ENCODE results near the gene FST.

The FST gene

GRCh38 chr5:53464722-53465121 is 15.7 kb upstream of the FST start:
- TF ChIP-seq CTCF (IDR thresholded peaks at IDR 0.05; ENCODE audit: unreplicated experiment in 3 of 3), result no peak
- H3K4me1 Mint-ChIP-seq, result peaks cover 5% of the 10 kb centered on the region
- H3K27me3 Mint-ChIP-seq (ENCODE audit: low read depth), result peaks cover 3% of the 10 kb centered on the region
- no peaks in the 10 kb centered on the region for H3K9me3 Mint-ChIP-seq
- H3K4me3 Mint-ChIP-seq, result no peak overlapping the region
- no peak overlapping the region for H3K27ac Mint-ChIP-seq
- no peaks in the 10 kb centered on the region for H3K36me3 Mint-ChIP-seq (ENCODE audit: low read depth)

- TF ChIP-seq CTCF (IDR thresholded peaks at IDR 0.05; ENCODE audit: unreplicated experiment in 3 of 3), result no peak
- H3K4me1 Mint-ChIP-seq, result no peaks in the 10 kb centered on the region
- H3K9me3 Mint-ChIP-seq, result no peaks in the 10 kb centered on the region
- H3K36me3 Mint-ChIP-seq (ENCODE audit: low read depth), result no peaks in the 10 kb centered on the region
- peaks cover 5% of the 10 kb centered on the region for H3K27me3 Mint-ChIP-seq (ENCODE audit: low read depth)
- no peak overlapping the region for H3K27ac Mint-ChIP-seq
- no peak overlapping the region for H3K4me3 Mint-ChIP-seq
Observed at GRCh38 chr5:53469946-53470687, 10.3 kb upstream of the FST start.

- no peak for TF ChIP-seq CTCF (IDR thresholded peaks at IDR 0.05; ENCODE audit: unreplicated experiment in 3 of 3)
Observed at GRCh38 chr5:53472279-53472678, 8.2 kb upstream of the FST start.

GRCh38 chr5:53472720-53473510 is 7.5 kb upstream of the FST start:
- Mint-ChIP-seq H3K4me3 (no peak overlapping the region), H3K27me3 (ENCODE audit: low read depth) (peaks cover 5% of the 10 kb centered on the region), H3K36me3 (ENCODE audit: low read depth) (no peaks in the 10 kb centered on the region), H3K27ac (no peak overlapping the region), H3K4me1 (peaks cover 13% of the 10 kb centered on the region), H3K9me3 (no peaks in the 10 kb centered on the region)
- TF ChIP-seq CTCF (IDR thresholded peaks at IDR 0.05; ENCODE audit: unreplicated experiment in 3 of 3), result no peak

More at GRCh38 chr5:53472279-53472678, 8.2 kb upstream of the FST start:
- peaks cover 5% of the 10 kb centered on the region for H3K27me3 Mint-ChIP-seq (ENCODE audit: low read depth)
- no peak overlapping the region for H3K27ac Mint-ChIP-seq
- no peak overlapping the region for H3K4me3 Mint-ChIP-seq
- no peaks in the 10 kb centered on the region for H3K9me3 Mint-ChIP-seq
- no peaks in the 10 kb centered on the region for H3K36me3 Mint-ChIP-seq (ENCODE audit: low read depth)
- peaks cover 8% of the 10 kb centered on the region for H3K4me1 Mint-ChIP-seq

GRCh38 chr5:53473633-53474032 is 6.8 kb upstream of the FST start:
- Mint-ChIP-seq H3K9me3 (no peaks in the 10 kb centered on the region), H3K27me3 (ENCODE audit: low read depth) (peaks cover 10% of the 10 kb centered on the region), H3K27ac (no peak overlapping the region), H3K36me3 (ENCODE audit: low read depth) (no peaks in the 10 kb centered on the region), H3K4me3 (no peak overlapping the region), H3K4me1 (peaks cover 13% of the 10 kb centered on the region)
- TF ChIP-seq CTCF (IDR thresholded peaks at IDR 0.05; ENCODE audit: unreplicated experiment in 3 of 3), result no peak

Measured in nephron (organoid).